Liver (tissue), 9 donors: ENCODE data around the gene FOXL1. TPM values are rescaled to one million over a fixed set of nuclear protein-coding genes. Genes with fewer than 3 reads are reported as not detected.

ENCODE experiments used
- DNase-seq: peaks from one replicate; pipeline ENCODE4 v3.0.0-alpha.2; 2017; ENCODE audit warnings: low spot score
- H3K27ac ChIP-seq, 2 donors: one replicate each; pipeline ENCODE4 v1.7.0; 2013; ENCODE audit warnings: inconsistent platforms in 2 of 2, low read length in 2 of 2, control low read depth in 1 of 2, low read depth in 1 of 2, mild to moderate bottlenecking in 1 of 2
- H3K27me3 ChIP-seq, 4 donors: one replicate each; pipeline versions ENCODE4 v1.6.1 to v1.7.0; 2013; ENCODE audit warnings: low read length in 3 of 4, inconsistent platforms in 1 of 4, mild to moderate bottlenecking in 1 of 4, moderate library complexity in 1 of 4; ENCODE audit not compliant: control insufficient read depth in 4 of 4, insufficient read depth in 4 of 4
- H3K36me3 ChIP-seq, 4 donors: one replicate each; pipeline versions ENCODE4 v1.6.1 to v1.7.0; 2013; ENCODE audit warnings: low read length in 3 of 4, mild to moderate bottlenecking in 3 of 4, low read depth in 1 of 4, moderate library complexity in 1 of 4; ENCODE audit not compliant: control insufficient read depth in 4 of 4, insufficient read depth in 3 of 4
- H3K4me1 ChIP-seq, 4 donors: one replicate each; pipeline versions ENCODE4 v1.6.1 to v1.7.0; 2013; ENCODE audit warnings: low read length in 3 of 4, mild to moderate bottlenecking in 3 of 4, moderate library complexity in 1 of 4; ENCODE audit not compliant: control insufficient read depth in 4 of 4, insufficient read depth in 4 of 4
- H3K4me3 ChIP-seq, 3 donors: one replicate each; pipeline versions ENCODE4 v1.6.1 to v1.7.0; 2013; ENCODE audit warnings: low read length in 3 of 3, control low read depth in 1 of 3, low read depth in 1 of 3, mild to moderate bottlenecking in 1 of 3
- H3K9ac ChIP-seq, 2 donors: one replicate each; pipeline ENCODE4 v1.7.0; 2013; ENCODE audit warnings: low read length in 2 of 2, mild to moderate bottlenecking in 2 of 2, moderate library complexity in 2 of 2, control low read depth in 1 of 2, low read depth in 1 of 2
- H3K9me3 ChIP-seq, 4 donors: one replicate each; pipeline versions ENCODE4 v1.6.1 to v1.7.0; 2013; ENCODE audit warnings: low read length in 3 of 4; ENCODE audit not compliant: control insufficient read depth in 4 of 4
- CTCF ChIP-seq: fragments of 150-350 bp; IDR thresholded peaks from 2 replicates; pipeline ENCODE4 v1.5.1; 2017; ENCODE audit warnings: improper control_type of control experiment, low read depth, low read length; ENCODE audit not compliant: missing input control
- EGR1 ChIP-seq, 2 donors: IDR thresholded peaks; 2 replicates each; pipeline ENCODE4 v1.6.1; 2016 to 2018; ENCODE audit warnings: antibody characterized with exemption in 2 of 2, low read depth in 2 of 2
- FOXA1 ChIP-seq: IDR thresholded peaks from 2 replicates; pipeline ENCODE4 v1.6.1; 2016; ENCODE audit warnings: antibody characterized with exemption
- FOXA2 ChIP-seq: IDR thresholded peaks from 2 replicates; pipeline ENCODE4 v1.6.1; 2016; ENCODE audit warnings: antibody characterized with exemption
- GABPA ChIP-seq, 2 donors: IDR thresholded peaks in 1 of 2; conservative IDR thresholded peaks in 1 of 2; 2 replicates each; pipeline ENCODE4 v1.6.1; 2016; ENCODE audit warnings: antibody characterized with exemption in 2 of 2, mild to moderate bottlenecking in 1 of 2, moderate library complexity in 1 of 2
- JUND ChIP-seq, 2 donors: IDR thresholded peaks; 2 replicates each; pipeline ENCODE4 v1.6.1; 2016; ENCODE audit warnings: antibody characterized with exemption in 2 of 2
- RAD21 ChIP-seq, 2 donors: IDR thresholded peaks; 2 replicates each; pipeline ENCODE4 v1.6.1; 2016; ENCODE audit warnings: antibody characterized with exemption in 2 of 2, mild to moderate bottlenecking in 2 of 2
- RXRA ChIP-seq, 2 donors: IDR thresholded peaks; 2 replicates each; pipeline ENCODE4 v1.6.1; 2017 to 2018; ENCODE audit warnings: antibody characterized with exemption in 2 of 2, mild to moderate bottlenecking in 1 of 2
- SP1 ChIP-seq: IDR thresholded peaks from 2 replicates; pipeline ENCODE4 v1.6.1; 2018; ENCODE audit warnings: antibody characterized with exemption, mild to moderate bottlenecking
- YY1 ChIP-seq: IDR thresholded peaks from 2 replicates; pipeline ENCODE4 v1.6.1; 2016; ENCODE audit warnings: antibody characterized with exemption, mild to moderate bottlenecking
- WGBS: extraction: QIAGEN DNeasy Blood & Tissue Kit; methylation state at CpG from one replicate; pipeline ENCODE4 v1.1.7; 2013; 5-methylcytosine and 5-hydroxymethylcytosine counted together
- polyA plus RNA-seq, 2 donors: library from polyadenylated mRNA; stranded (reverse) in 1 of 2; unstranded in 1 of 2; fragments of 200-250 nt in 1 of 2; fragments of >200 nt in 1 of 2; fragmentation: Nextera tagmentation in 1 of 2; extraction: Ambion mirVana in 1 of 2; gene quantifications; one replicate each; pipeline versions ENCODE4 v1.2.1 to v1.2.3, GENCODE V29; 2013 to 2015
- total RNA-seq, 2 donors: library from RNA; depleted of rRNA; stranded (reverse); fragments of >200 nt; gene quantifications; one replicate each; pipeline ENCODE4 v1.2.3, GENCODE V29; 2014
- TF ChIP-seq, protein P1 (sequence below): IDR thresholded peaks from 2 replicates; pipeline ENCODE4 v1.6.1; 2016; ENCODE audit warnings: antibody characterized with exemption
- TF ChIP-seq, protein P2 (sequence below): IDR thresholded peaks from 2 replicates; pipeline ENCODE4 v1.6.1; 2016; ENCODE audit warnings: antibody characterized with exemption, mild to moderate bottlenecking
- TF ChIP-seq, protein P3 (sequence below): IDR thresholded peaks from 2 replicates; pipeline ENCODE4 v1.6.1; 2016; ENCODE audit warnings: antibody characterized with exemption
- donor health status: healthy.
- donor health status: healthy.
- donor health status: healthy.
- donor health status: healthy.
- donor health status: healthy.

The FOXL1 gene
- total and polyA plus RNA-seq, 4 donors: 0.05 to 0.06 TPM; not detected in 2

GRCh38 chr16:86574646-86575045 lies 3.7 kb upstream of the FOXL1 start:
- Histone ChIP-seq H3K27me3 (peaks cover 8 to 45% (median 20%) of the 10 kb centered on the region in 4 donors), H3K9me3 (no peaks in the 10 kb centered on the region), H3K36me3 (no peaks in the 10 kb centered on the region), H3K27ac (no peak overlapping the region), H3K9ac (no peak overlapping the region), H3K4me3 (no peak overlapping the region), H3K4me1 (peaks cover 0 to 3% (median 3%) of the 10 kb centered on the region in 4 donors)
- no peak for DNase-seq
- TF ChIP-seq RAD21 (IDR thresholded peaks at IDR 0.05) (no peak), GABPA (IDR thresholded peaks at IDR 0.05 in 1 of 2, conservative IDR thresholded peaks at IDR 0.05 in 1 of 2) (no peak)
- 35% methylated on average over 4 of the region's 4 CpGs for WGBS

DNA sequence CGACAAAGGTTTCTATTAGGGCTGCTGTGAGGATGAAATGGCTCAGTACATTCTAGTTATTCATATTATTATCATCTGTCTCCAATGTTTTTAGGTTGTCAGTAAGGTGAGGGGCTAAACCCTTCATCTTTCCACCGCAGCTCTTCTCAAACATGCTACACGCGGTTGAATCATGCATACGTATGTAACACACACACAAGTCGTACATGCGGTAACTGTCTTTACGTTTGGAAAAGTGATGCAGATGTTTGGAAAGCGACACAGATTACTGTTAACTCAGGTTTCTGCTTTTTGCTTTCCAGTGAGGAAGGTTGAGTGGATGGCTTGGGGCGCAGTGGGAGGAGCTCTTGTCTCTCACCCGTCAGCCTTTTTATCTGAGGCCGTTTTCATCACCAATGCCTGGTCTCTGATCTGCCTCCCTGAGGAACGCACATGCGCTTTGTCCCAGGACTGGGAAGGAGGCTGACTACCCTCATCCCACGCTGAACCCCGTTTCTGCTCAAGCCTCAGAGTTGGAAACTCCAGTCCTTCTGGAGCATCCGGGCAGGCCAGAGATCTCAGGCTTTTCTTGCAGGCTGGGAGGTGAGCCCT lies 3.2 kb upstream of the FOXL1 start:
- Histone ChIP-seq H3K9ac (no peak overlapping the region), H3K9me3 (no peaks in the 10 kb centered on the region), H3K4me3 (no peak overlapping the region), H3K27me3 (peaks cover 8 to 41% (median 20%) of the 10 kb centered on the region in 4 donors), H3K27ac (peak overlapping the region in 1 of 2 donors; percentile 28), H3K4me1 (peaks cover 0 to 3% (median 3%) of the 10 kb centered on the region in 4 donors), H3K36me3 (no peaks in the 10 kb centered on the region)
- TF ChIP-seq GABPA (IDR thresholded peaks at IDR 0.05 in 1 of 2, conservative IDR thresholded peaks at IDR 0.05 in 1 of 2): no peak
- DNase-seq: no peak
- WGBS: 33% methylated on average over 17 of the region's 17 CpGs

GRCh38 chr16:86575754-86576557 lies 2.4 kb upstream of the FOXL1 start:
- H3K27ac ChIP-seq: peak overlapping the region in 1 of 2 donors; percentile 28
- H3K9ac ChIP-seq: no peak overlapping the region
- no peaks in the 10 kb centered on the region for H3K9me3 ChIP-seq
- WGBS: 2% methylated on average over 54 of the region's 54 CpGs
- H3K4me1 ChIP-seq: peaks cover 0 to 3% (median 3%) of the 10 kb centered on the region in 4 donors
- H3K4me3 ChIP-seq: peak overlapping the region in 1 of 3 donors; percentile 36
- no peak for DNase-seq
- no peaks in the 10 kb centered on the region for H3K36me3 ChIP-seq
- TF ChIP-seq, protein P1, sequence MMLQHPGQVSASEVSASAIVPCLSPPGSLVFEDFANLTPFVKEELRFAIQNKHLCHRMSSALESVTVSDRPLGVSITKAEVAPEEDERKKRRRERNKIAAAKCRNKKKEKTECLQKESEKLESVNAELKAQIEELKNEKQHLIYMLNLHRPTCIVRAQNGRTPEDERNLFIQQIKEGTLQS: no peak
- peak; percentile 60 to 69 for TF ChIP-seq RAD21 (IDR thresholded peaks at IDR 0.05)
- peaks cover 8 to 37% (median 21%) of the 10 kb centered on the region in 4 donors for H3K27me3 ChIP-seq

- Histone ChIP-seq H3K27ac (no peak overlapping the region), H3K27me3 (peaks cover 8 to 37% (median 20%) of the 10 kb centered on the region in 4 donors), H3K9ac (no peak overlapping the region), H3K36me3 (no peaks in the 10 kb centered on the region), H3K9me3 (no peaks in the 10 kb centered on the region), H3K4me1 (peaks cover 0 to 3% (median 3%) of the 10 kb centered on the region in 4 donors), H3K4me3 (peak overlapping the region in 1 of 3 donors; percentile 36)
- 12% methylated on average over 33 of the region's 33 CpGs for WGBS
- DNase-seq: no peak
- TF ChIP-seq RAD21 (IDR thresholded peaks at IDR 0.05) (no peak), JUND (IDR thresholded peaks at IDR 0.05) (no peak), FOXA1 (no peak), CTCF (no peak), SP1 (no peak), EGR1 (IDR thresholded peaks at IDR 0.05; ENCODE audit: low read depth in 2 of 2) (no peak), RXRA (IDR thresholded peaks at IDR 0.05) (no peak), FOXA2 (no peak), YY1 (no peak)
- TF ChIP-seq, protein P1: no peak
- TF ChIP-seq, protein P2, sequence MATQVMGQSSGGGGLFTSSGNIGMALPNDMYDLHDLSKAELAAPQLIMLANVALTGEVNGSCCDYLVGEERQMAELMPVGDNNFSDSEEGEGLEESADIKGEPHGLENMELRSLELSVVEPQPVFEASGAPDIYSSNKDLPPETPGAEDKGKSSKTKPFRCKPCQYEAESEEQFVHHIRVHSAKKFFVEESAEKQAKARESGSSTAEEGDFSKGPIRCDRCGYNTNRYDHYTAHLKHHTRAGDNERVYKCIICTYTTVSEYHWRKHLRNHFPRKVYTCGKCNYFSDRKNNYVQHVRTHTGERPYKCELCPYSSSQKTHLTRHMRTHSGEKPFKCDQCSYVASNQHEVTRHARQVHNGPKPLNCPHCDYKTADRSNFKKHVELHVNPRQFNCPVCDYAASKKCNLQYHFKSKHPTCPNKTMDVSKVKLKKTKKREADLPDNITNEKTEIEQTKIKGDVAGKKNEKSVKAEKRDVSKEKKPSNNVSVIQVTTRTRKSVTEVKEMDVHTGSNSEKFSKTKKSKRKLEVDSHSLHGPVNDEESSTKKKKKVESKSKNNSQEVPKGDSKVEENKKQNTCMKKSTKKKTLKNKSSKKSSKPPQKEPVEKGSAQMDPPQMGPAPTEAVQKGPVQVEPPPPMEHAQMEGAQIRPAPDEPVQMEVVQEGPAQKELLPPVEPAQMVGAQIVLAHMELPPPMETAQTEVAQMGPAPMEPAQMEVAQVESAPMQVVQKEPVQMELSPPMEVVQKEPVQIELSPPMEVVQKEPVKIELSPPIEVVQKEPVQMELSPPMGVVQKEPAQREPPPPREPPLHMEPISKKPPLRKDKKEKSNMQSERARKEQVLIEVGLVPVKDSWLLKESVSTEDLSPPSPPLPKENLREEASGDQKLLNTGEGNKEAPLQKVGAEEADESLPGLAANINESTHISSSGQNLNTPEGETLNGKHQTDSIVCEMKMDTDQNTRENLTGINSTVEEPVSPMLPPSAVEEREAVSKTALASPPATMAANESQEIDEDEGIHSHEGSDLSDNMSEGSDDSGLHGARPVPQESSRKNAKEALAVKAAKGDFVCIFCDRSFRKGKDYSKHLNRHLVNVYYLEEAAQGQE: no peak
- TF ChIP-seq, protein P3, sequence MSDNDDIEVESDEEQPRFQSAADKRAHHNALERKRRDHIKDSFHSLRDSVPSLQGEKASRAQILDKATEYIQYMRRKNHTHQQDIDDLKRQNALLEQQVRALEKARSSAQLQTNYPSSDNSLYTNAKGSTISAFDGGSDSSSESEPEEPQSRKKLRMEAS: no peak
These were observed 1.6 kb upstream of the FOXL1 start for GRCh38 chr16:86576591-86577313.
